HepG2 (cell line): Measurements from ENCODE around the gene TTC39B. TPM values are rescaled to one million over a fixed set of nuclear protein-coding genes. Genes with fewer than 3 reads are reported as not detected.

ENCODE experiments used
- ATAC-seq: fragments of 200-7000 bp; cut with Tn5 transposase; 3 replicates; pipeline ENCODE4 v1.9.1; 2020; ENCODE audit warnings: mild to moderate bottlenecking, moderate library complexity
- BruUV-seq: library from RNA; stranded (reverse); fragments of 400-500 nt; replicated peaks from 2 replicates; lab custom pipeline; 2021; lab: Mats Ljungman, UMichigan
- CTCF ChIA-PET: fragments of 300-600 bp; formaldehyde crosslinking; extraction: SDS; loops from one replicate; lab custom pipeline; 2021; ENCODE audit warnings: low total read pairs, inconsistent platforms, low intra/inter-chr PET ratio; lab: Yijun Ruan, JAX
- POLR2A ChIA-PET: fragments of 350-600 bp; sonication (Branson Sonifier 250); formaldehyde crosslinking; loops from one replicate; lab custom pipeline; 2020; ENCODE audit warnings: antibody characterized with exemption, inconsistent platforms; lab: Yijun Ruan, JAX
- DNase-seq: peaks from one replicate; pipeline ENCODE4 v3.0.0-alpha.2; 2015; ENCODE audit warnings: low spot score
- FAIRE-seq: peaks from 3 replicates; lab custom pipeline; 2011; peaks lifted over from hg19 to GRCh38; lab: Jason Lieb, UNC
- H2AFZ ChIP-seq: one replicate; pipeline ENCODE4 v1.6.1; 2011; ENCODE audit warnings: low read length, inconsistent platforms
- H3K27ac ChIP-seq: fragments of 300-600 bp; 3 replicates; pipeline ENCODE4 v1.8.0; 2011; ENCODE audit warnings: mixed run types, mild to moderate bottlenecking, mixed read lengths, low read length, inconsistent platforms; ENCODE audit not compliant: insufficient read depth; ENCODE audit errors: extremely low read length
- H3K27me3 ChIP-seq, 2 experiments: fragments of 200-600 bp in 1 of 2; 2 replicates in 1 of 2; 3 replicates in 1 of 2; pipeline versions ENCODE4 v1.6.0 to v1.8.0; 2011; ENCODE audit warnings: low read length in 2 of 2, mild to moderate bottlenecking in 2 of 2, moderate library complexity in 2 of 2, inconsistent platforms in 1 of 2; ENCODE audit not compliant: insufficient read depth in 2 of 2, control insufficient read depth in 1 of 2
- H3K36me3 ChIP-seq, 2 experiments: fragments of 200-600 bp in 1 of 2; replicated peaks in 1 of 2; 2 replicates in 1 of 2; 3 replicates in 1 of 2; pipeline versions ENCODE4 v1.5.1 to v1.8.0; 2011; ENCODE audit warnings: low read length in 2 of 2, inconsistent platforms in 1 of 2; ENCODE audit not compliant: insufficient read depth in 2 of 2, control insufficient read depth in 1 of 2
- H3K4me1 ChIP-seq: 2 replicates; pipeline ENCODE4 v1.5.1; 2012; ENCODE audit warnings: low read length, inconsistent platforms; ENCODE audit not compliant: insufficient read depth
- H3K4me2 ChIP-seq: 2 replicates; pipeline ENCODE4 v1.6.0; 2011; ENCODE audit warnings: low read depth, low read length, inconsistent platforms
- H3K4me3 ChIP-seq, 3 experiments: fragments of 200-600 bp in 1 of 3; sonication (generic), shearing (Covaris generic) in 1 of 3; replicated peaks in 1 of 3; 2 replicates each; pipeline ENCODE4 v1.5.1; 2011 to 2016; ENCODE audit warnings: low read length in 3 of 3, inconsistent platforms in 2 of 3, low read depth in 2 of 3, mild to moderate bottlenecking in 2 of 3, control low read depth in 1 of 3, mixed read lengths in 1 of 3; ENCODE audit not compliant: insufficient read depth in 1 of 3
- H3K79me2 ChIP-seq: one replicate; pipeline ENCODE4 v1.6.1; 2011; ENCODE audit warnings: low read length, inconsistent platforms; ENCODE audit not compliant: insufficient read depth
- H3K9ac ChIP-seq: 2 replicates; pipeline ENCODE4 v1.6.0; 2011; ENCODE audit warnings: mild to moderate bottlenecking, low read depth, low read length, inconsistent platforms; ENCODE audit not compliant: insufficient read depth
- H3K9me3 ChIP-seq: 2 replicates; pipeline ENCODE4 v1.5.1; 2012; ENCODE audit warnings: mild to moderate bottlenecking, low read length
- H4K20me1 ChIP-seq: 2 replicates; pipeline ENCODE4 v1.6.0; 2011; ENCODE audit warnings: inconsistent platforms, mild to moderate bottlenecking, low read length, moderate library complexity; ENCODE audit not compliant: insufficient read depth
- CREB1 ChIP-seq, 2 experiments: fragments of 450-650 bp in 1 of 2; IDR thresholded peaks; 2 replicates each; pipeline ENCODE4 v1.6.1; 2016 to 2017; ENCODE audit warnings: control low read depth in 1 of 2, mild to moderate bottlenecking in 1 of 2, missing compliant biosample characterization in 1 of 2, missing genetic modification characterization in 1 of 2
- IRX3 ChIP-seq: sonication (generic); formaldehyde crosslinking; IDR thresholded peaks from 2 replicates; pipeline ENCODE4 v1.8.1; 2023; ENCODE audit warnings: mild to moderate bottlenecking, low read depth, missing genetic modification reagents, borderline replicate concordance
- KDM4B ChIP-seq: sonication (generic); formaldehyde crosslinking; IDR thresholded peaks from 2 replicates; pipeline ENCODE4 v1.4.0; 2020; ENCODE audit warnings: missing genetic modification reagents
- NFE2L1 ChIP-seq: sonication (generic); formaldehyde crosslinking; IDR thresholded peaks from 2 replicates; pipeline ENCODE4 v1.4.0; 2020; ENCODE audit warnings: missing genetic modification reagents, mild to moderate bottlenecking, borderline replicate concordance
- NR3C1 ChIP-seq: sonication (generic); formaldehyde crosslinking; IDR thresholded peaks from 2 replicates; pipeline ENCODE4 v1.4.0; 2020; ENCODE audit warnings: missing genetic modification reagents
- PHF21A ChIP-seq: sonication (generic); formaldehyde crosslinking; IDR thresholded peaks from 2 replicates; pipeline ENCODE4 v1.5.0; 2020; ENCODE audit warnings: mild to moderate bottlenecking, missing genetic modification reagents
- PITX1 ChIP-seq: sonication (generic); formaldehyde crosslinking; IDR thresholded peaks from 2 replicates; pipeline ENCODE4 v1.5.1; 2020; ENCODE audit warnings: mild to moderate bottlenecking, missing genetic modification reagents
- RNF2 ChIP-seq: fragments of 450-650 bp; conservative IDR thresholded peaks from 2 replicates; pipeline ENCODE4 v1.6.1; 2016; ENCODE audit warnings: low read depth
- SNRNP70 ChIP-seq: fragments of 200-400 bp; formaldehyde crosslinking; IDR thresholded peaks from 2 replicates; pipeline ENCODE4 v1.6.1; 2017; ENCODE audit warnings: mild to moderate bottlenecking, low read depth, low read length, moderate library complexity
- ZNF121 ChIP-seq: sonication (generic); formaldehyde crosslinking; IDR thresholded peaks from 2 replicates; pipeline ENCODE4 v1.5.0; 2020; ENCODE audit warnings: mild to moderate bottlenecking, missing genetic modification reagents
- ZNF430 ChIP-seq: sonication (generic); formaldehyde crosslinking; IDR thresholded peaks from 2 replicates; pipeline ENCODE4 v1.9.0; 2021; ENCODE audit warnings: mild to moderate bottlenecking, missing genetic modification reagents
- ZNF543 ChIP-seq: sonication (generic); formaldehyde crosslinking; IDR thresholded peaks from 2 replicates; pipeline ENCODE4 v1.4.0; 2020; ENCODE audit warnings: mild to moderate bottlenecking, missing genetic modification reagents
- ZNF7 ChIP-seq: IDR thresholded peaks from 2 replicates; pipeline ENCODE4 v1.6.1; 2016; ENCODE audit warnings: missing biosample characterization, missing genetic modification reagents
- ZNF724P ChIP-seq: sonication (generic); formaldehyde crosslinking; IDR thresholded peaks from 2 replicates; pipeline ENCODE4 v1.8.0; 2022; ENCODE audit warnings: missing genetic modification reagents, borderline replicate concordance
- ZNF746 ChIP-seq: sonication (generic); formaldehyde crosslinking; IDR thresholded peaks from 2 replicates; pipeline ENCODE4 v1.8.0; 2022; ENCODE audit warnings: mild to moderate bottlenecking, missing genetic modification reagents
- ZNF841 ChIP-seq: sonication (generic); formaldehyde crosslinking; IDR thresholded peaks from 2 replicates; pipeline ENCODE4 v1.8.1; 2023; ENCODE audit warnings: missing genetic modification reagents, borderline replicate concordance
- WGBS: methylation state at CpG from one replicate; pipeline ENCODE4 v1.1.6; 2017; ENCODE audit warnings: low lambda C conversion rate; 5-methylcytosine and 5-hydroxymethylcytosine counted together
- in situ Hi-C: cut with HindIII; loops from 2 replicates; pipeline ENCODE4 v1.10.0; 2017; ENCODE audit warnings: low pct_unique_long_range_greater_than_20kb; ENCODE audit not compliant: extremely low pct_ligation_motif_present
- intact Hi-C: fragments of 100-400 bp; cut with micrococcal nuclease; formaldehyde crosslinking; loops from one replicate; pipeline ENCODE4 v1.10.0; 2022; ENCODE audit not compliant: unreplicated experiment
- polyA plus RNA-seq, 8 experiments: library from polyadenylated mRNA; depleted of rRNA in 3 of 8; stranded (reverse) in 7 of 8; unstranded in 1 of 8; fragments of >200 nt; fragmentation: Illumina TruSeq in 4 of 8; extraction: Trizol in 4 of 8; gene quantifications; 2 replicates each; pipeline versions ENCODE4 v1.2.1 to v1.2.3, GENCODE V29; 2011 to 2016; ENCODE audit warnings: low read depth in 4 of 8, missing spikeins in 1 of 8, mixed read lengths in 1 of 8; ENCODE audit not compliant: insufficient read depth in 1 of 8
- total RNA-seq, 5 experiments: library from RNA; depleted of rRNA; stranded (reverse); fragments of >200 nt; fragmentation: Illumina TruSeq; extraction: Trizol; gene quantifications; 2 replicates each; pipeline ENCODE4 v1.2.3, GENCODE V29; 2016; ENCODE audit warnings: low read depth in 1 of 5
- TF ChIP-seq, protein P1 (sequence below): sonication (generic); formaldehyde crosslinking; IDR thresholded peaks from 2 replicates; pipeline ENCODE4 v1.8.1; 2023; ENCODE audit warnings: mild to moderate bottlenecking, inconsistent platforms, moderate library complexity, missing genetic modification reagents, borderline replicate concordance
- TF ChIP-seq, protein P2 (sequence below): sonication (generic); formaldehyde crosslinking; IDR thresholded peaks from 2 replicates; pipeline ENCODE4 v1.8.0; 2022; ENCODE audit warnings: mild to moderate bottlenecking, missing genetic modification reagents, moderate library complexity

Gene TTC39B
- total and polyA plus RNA-seq, 2 of the 13 experiments (the other 11 are each of a cell fraction or from before 2014, with no cell fraction given) = 14.3 to 19.4 TPM

DNA sequence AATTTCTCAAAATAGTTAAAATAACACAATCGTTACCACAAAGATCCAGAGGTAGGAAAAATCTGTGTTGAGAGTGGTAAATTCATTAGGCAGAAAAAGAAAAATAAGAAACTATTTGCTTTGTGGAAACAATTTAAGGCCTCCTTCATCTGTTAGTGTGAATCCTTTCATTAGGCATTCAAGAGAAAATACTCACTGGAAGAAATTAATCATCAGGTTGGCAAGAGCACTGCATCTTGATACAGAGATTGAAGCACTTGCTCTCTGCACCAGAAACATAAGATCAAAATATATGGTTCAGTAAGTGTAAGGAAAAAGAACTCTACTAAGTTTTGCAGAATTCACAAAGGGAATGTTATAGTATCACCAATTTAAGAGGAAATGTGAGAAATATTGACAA is 44.4 kb downstream of the TTC39B start:
- no peaks in the 10 kb centered on the region; a peak in 3 of 5 replicates for H3K36me3 ChIP-seq
- intact Hi-C loops (no loop called here), in situ Hi-C loops (no loop called here)
- no peaks in the 10 kb centered on the region for H3K4me1 ChIP-seq
- H3K27ac ChIP-seq = no peak overlapping the region
- no peak for FAIRE-seq
- no TSS peak for BruUV-seq
- no peak overlapping the region for H2AFZ ChIP-seq
- no peaks in the 10 kb centered on the region for H3K9me3 ChIP-seq
- CTCF ChIA-PET = no interaction called here
- POLR2A ChIA-PET = no interaction called here
- H3K79me2 ChIP-seq = no peaks in the 10 kb centered on the region
- 95% methylated on average over 1 of the region's 1 CpG for WGBS
- TF ChIP-seq ZNF7 (CRISPR knock-in tag) = no peak
- TF ChIP-seq ZNF841 (CRISPR knock-in tag) = no peak
- no peak for TF ChIP-seq KDM4B (CRISPR knock-in tag)
- no peak for TF ChIP-seq NR3C1 (CRISPR knock-in tag)
- TF ChIP-seq, protein P1, sequence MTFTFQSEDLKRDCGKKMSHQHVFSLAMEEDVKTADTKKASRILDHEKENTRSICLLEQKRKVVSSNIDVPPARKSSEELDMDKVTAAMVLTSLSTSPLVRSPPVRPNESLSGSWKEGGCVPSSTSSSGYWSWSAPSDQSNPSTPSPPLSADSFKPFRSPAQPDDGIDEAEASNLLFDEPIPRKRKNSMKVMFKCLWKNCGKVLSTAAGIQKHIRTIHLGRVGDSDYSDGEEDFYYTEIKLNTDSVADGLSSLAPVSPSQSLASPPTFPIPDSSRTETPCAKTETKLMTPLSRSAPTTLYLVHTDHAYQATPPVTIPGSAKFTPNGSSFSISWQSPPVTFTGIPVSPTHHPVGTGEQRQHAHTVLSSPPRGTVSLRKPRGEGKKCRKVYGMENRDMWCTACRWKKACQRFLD (CRISPR knock-in tag) = no peak
- no peak for TF ChIP-seq RNF2
- TF ChIP-seq ZNF543 (CRISPR knock-in tag) = no peak
- no peak for TF ChIP-seq ZNF121 (CRISPR knock-in tag)
- no peak for TF ChIP-seq PITX1 (CRISPR knock-in tag)
- TF ChIP-seq ZNF746 (CRISPR knock-in tag) = no peak
- no peak for TF ChIP-seq IRX3 (CRISPR knock-in tag)
- TF ChIP-seq ZNF724P (CRISPR knock-in tag) = no peak
- TF ChIP-seq SNRNP70 = no peak
- TF ChIP-seq CREB1 (IDR thresholded peaks at IDR 0.05) = no peak
- TF ChIP-seq CREB1 (CRISPR knock-in tag; IDR thresholded peaks at IDR 0.05) = no peak
- no peak for TF ChIP-seq ZNF430 (CRISPR knock-in tag)
- TF ChIP-seq PHF21A (CRISPR knock-in tag) = no peak
- TF ChIP-seq, protein P2, sequence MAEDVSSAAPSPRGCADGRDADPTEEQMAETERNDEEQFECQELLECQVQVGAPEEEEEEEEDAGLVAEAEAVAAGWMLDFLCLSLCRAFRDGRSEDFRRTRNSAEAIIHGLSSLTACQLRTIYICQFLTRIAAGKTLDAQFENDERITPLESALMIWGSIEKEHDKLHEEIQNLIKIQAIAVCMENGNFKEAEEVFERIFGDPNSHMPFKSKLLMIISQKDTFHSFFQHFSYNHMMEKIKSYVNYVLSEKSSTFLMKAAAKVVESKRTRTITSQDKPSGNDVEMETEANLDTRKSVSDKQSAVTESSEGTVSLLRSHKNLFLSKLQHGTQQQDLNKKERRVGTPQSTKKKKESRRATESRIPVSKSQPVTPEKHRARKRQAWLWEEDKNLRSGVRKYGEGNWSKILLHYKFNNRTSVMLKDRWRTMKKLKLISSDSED = no peak
- TF ChIP-seq NFE2L1 = no peak
- no peak overlapping the region for H3K9ac ChIP-seq
- no peaks in the 10 kb centered on the region for H4K20me1 ChIP-seq
- no peak for DNase-seq
- H3K27me3 ChIP-seq = no peaks in the 10 kb centered on the region
- no peak overlapping the region for H3K4me3 ChIP-seq
- no peak overlapping the region for H3K4me2 ChIP-seq
- no peak for ATAC-seq
